Measurements from ENCODE around the gene ITGA11. TPM values are rescaled to one million over a fixed set of nuclear protein-coding genes. Genes with fewer than 3 reads are reported as not detected.

ITGA11 gene
- total RNA-seq, 1 donor from 2014 or later: 193 TPM

DNA sequence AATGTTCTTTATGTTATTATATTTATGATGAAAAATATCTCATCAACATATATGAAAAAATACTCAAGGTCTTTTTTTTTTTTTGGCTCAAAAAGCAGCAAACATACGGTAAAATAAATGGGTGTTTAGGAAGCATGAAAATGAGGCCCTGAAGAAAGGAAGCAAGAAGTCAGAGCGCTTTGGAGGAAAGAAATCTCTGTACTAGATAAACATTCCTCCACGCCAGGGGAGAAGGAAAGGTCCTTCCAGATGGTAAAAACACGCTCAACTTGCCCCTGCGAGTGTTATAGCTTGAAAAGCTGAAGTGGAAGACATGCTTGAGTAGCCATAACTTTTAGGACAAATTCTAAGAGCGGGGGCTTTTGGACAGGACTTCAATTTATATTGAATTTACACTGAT, 101.5 kb downstream of the ITGA11 start:
- H3K9me3 Mint-ChIP-seq (ENCODE audit: unreplicated experiment): no peaks in the 10 kb centered on the region
- peaks cover 65% of the 10 kb centered on the region for H3K36me3 Mint-ChIP-seq (ENCODE audit: low read depth, unreplicated experiment)
- Histone ChIP-seq H3K9me3 (ENCODE audit: insufficient read depth, low read depth, low read length) (no peaks in the 10 kb centered on the region), H3K4me3 (ENCODE audit: insufficient read depth, low read depth, low read length) (no peak overlapping the region), H3K9ac (ENCODE audit: low read length) (no peak overlapping the region), H4K20me1 (ENCODE audit: insufficient read depth, low read length) (peaks cover 8% of the 10 kb centered on the region), H3K27ac (ENCODE audit: low read depth, low read length) (no peak overlapping the region), H3K27me3 (ENCODE audit: insufficient read depth, low read length) (no peaks in the 10 kb centered on the region), H3K79me2 (ENCODE audit: insufficient read depth, low read length) (no peaks in the 10 kb centered on the region), H2AFZ (ENCODE audit: low read depth, low read length) (no peak overlapping the region), H3K4me1 (ENCODE audit: insufficient read depth, low read length) (peaks cover 31% of the 10 kb centered on the region), H3K36me3 (ENCODE audit: insufficient read depth, low read length) (peaks cover 19% of the 10 kb centered on the region), H3K4me2 (ENCODE audit: low read length) (peak overlapping the region; percentile 49)
- H3K4me1 Mint-ChIP-seq (ENCODE audit: low read depth, unreplicated experiment): peaks cover 37% of the 10 kb centered on the region
- H3K4me3 Mint-ChIP-seq (ENCODE audit: unreplicated experiment): no peak overlapping the region
- peaks cover 12% of the 10 kb centered on the region for H3K27me3 Mint-ChIP-seq (ENCODE audit: low read depth, unreplicated experiment)
- no peak for DNase-seq (ENCODE audit: low read depth)
- FAIRE-seq: no peak
- no peak overlapping the region for H3K27ac Mint-ChIP-seq (ENCODE audit: unreplicated experiment)
- TF ChIP-seq EZH2 (IDR thresholded peaks at IDR 0.05; ENCODE audit: insufficient read depth, low read length): no peak
- TF ChIP-seq, protein P1, sequence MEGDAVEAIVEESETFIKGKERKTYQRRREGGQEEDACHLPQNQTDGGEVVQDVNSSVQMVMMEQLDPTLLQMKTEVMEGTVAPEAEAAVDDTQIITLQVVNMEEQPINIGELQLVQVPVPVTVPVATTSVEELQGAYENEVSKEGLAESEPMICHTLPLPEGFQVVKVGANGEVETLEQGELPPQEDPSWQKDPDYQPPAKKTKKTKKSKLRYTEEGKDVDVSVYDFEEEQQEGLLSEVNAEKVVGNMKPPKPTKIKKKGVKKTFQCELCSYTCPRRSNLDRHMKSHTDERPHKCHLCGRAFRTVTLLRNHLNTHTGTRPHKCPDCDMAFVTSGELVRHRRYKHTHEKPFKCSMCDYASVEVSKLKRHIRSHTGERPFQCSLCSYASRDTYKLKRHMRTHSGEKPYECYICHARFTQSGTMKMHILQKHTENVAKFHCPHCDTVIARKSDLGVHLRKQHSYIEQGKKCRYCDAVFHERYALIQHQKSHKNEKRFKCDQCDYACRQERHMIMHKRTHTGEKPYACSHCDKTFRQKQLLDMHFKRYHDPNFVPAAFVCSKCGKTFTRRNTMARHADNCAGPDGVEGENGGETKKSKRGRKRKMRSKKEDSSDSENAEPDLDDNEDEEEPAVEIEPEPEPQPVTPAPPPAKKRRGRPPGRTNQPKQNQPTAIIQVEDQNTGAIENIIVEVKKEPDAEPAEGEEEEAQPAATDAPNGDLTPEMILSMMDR (IDR thresholded peaks at IDR 0.05; ENCODE audit: insufficient read depth, low read depth, low read length): no peak

DNA sequence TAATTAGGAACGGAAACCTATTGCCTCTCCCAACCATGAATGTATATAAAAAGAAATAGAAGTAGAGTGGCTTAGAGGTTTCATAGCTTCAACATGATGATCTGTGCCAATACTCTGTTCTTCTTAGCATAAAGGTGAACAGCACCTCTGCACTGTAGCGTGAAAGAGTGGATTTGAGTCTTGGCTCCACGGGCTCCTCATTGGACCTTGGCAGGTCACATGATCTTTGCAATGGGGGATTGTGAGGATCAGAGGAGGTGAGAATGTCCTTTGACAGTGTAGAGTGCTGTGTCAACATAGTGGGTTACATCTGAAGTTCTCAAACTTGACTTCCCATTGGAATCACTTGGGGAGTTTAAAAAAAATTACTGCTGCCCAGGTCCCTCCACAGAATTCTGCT, 103.0 kb downstream of the ITGA11 start:
- no peaks in the 10 kb centered on the region for H3K9me3 Mint-ChIP-seq (ENCODE audit: unreplicated experiment)
- Histone ChIP-seq H3K4me1 (ENCODE audit: insufficient read depth, low read length) (peaks cover 16% of the 10 kb centered on the region), H3K4me3 (ENCODE audit: insufficient read depth, low read depth, low read length) (no peak overlapping the region), H3K27ac (ENCODE audit: low read depth, low read length) (no peak overlapping the region), H3K9ac (ENCODE audit: low read length) (no peak overlapping the region), H3K4me2 (ENCODE audit: low read length) (no peak overlapping the region), H3K79me2 (ENCODE audit: insufficient read depth, low read length) (no peaks in the 10 kb centered on the region), H4K20me1 (ENCODE audit: insufficient read depth, low read length) (peaks cover 13% of the 10 kb centered on the region), H3K9me3 (ENCODE audit: insufficient read depth, low read depth, low read length) (no peaks in the 10 kb centered on the region), H2AFZ (ENCODE audit: low read depth, low read length) (no peak overlapping the region), H3K36me3 (ENCODE audit: insufficient read depth, low read length) (peaks cover 24% of the 10 kb centered on the region), H3K27me3 (ENCODE audit: insufficient read depth, low read length) (no peaks in the 10 kb centered on the region)
- H3K4me3 Mint-ChIP-seq (ENCODE audit: unreplicated experiment): no peak overlapping the region
- FAIRE-seq (no peak), DNase-seq (ENCODE audit: low read depth) (no peak)
- TF ChIP-seq EZH2 (IDR thresholded peaks at IDR 0.05; ENCODE audit: insufficient read depth, low read length): no peak
- TF ChIP-seq, protein P1 (IDR thresholded peaks at IDR 0.05; ENCODE audit: insufficient read depth, low read depth, low read length): no peak
- peaks cover 66% of the 10 kb centered on the region for H3K36me3 Mint-ChIP-seq (ENCODE audit: low read depth, unreplicated experiment)
- no peak overlapping the region for H3K27ac Mint-ChIP-seq (ENCODE audit: unreplicated experiment)
- H3K4me1 Mint-ChIP-seq (ENCODE audit: low read depth, unreplicated experiment): peaks cover 26% of the 10 kb centered on the region
- H3K27me3 Mint-ChIP-seq (ENCODE audit: low read depth, unreplicated experiment): peaks cover 12% of the 10 kb centered on the region

DNA sequence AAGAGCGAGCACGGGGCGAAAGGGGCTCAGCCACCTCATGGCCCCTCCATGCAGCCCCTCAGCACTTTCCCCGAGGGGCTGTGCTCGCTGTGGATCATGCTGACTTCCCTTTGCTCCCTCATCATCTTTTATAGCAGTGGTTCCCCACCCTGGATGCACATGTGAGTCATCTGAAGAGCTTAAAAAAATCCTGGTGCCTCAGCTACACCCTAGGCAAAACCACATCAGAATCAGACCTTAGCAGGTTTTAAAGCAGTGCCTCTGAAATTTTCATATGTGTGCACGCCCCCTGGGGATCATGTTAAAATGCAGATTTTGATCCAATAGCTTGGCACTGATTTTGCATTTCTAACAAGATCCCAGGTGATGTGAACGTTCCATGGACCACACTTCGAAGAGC, 103.5 kb downstream of the ITGA11 start:
- Histone ChIP-seq H4K20me1 (ENCODE audit: insufficient read depth, low read length) (peaks cover 13% of the 10 kb centered on the region), H3K4me1 (ENCODE audit: insufficient read depth, low read length) (peaks cover 11% of the 10 kb centered on the region), H3K27ac (ENCODE audit: low read depth, low read length) (no peak overlapping the region), H3K36me3 (ENCODE audit: insufficient read depth, low read length) (peaks cover 24% of the 10 kb centered on the region), H3K9ac (ENCODE audit: low read length) (no peak overlapping the region), H3K79me2 (ENCODE audit: insufficient read depth, low read length) (no peaks in the 10 kb centered on the region), H2AFZ (ENCODE audit: low read depth, low read length) (no peak overlapping the region), H3K27me3 (ENCODE audit: insufficient read depth, low read length) (no peaks in the 10 kb centered on the region), H3K4me3 (ENCODE audit: insufficient read depth, low read depth, low read length) (no peak overlapping the region), H3K4me2 (ENCODE audit: low read length) (no peak overlapping the region), H3K9me3 (ENCODE audit: insufficient read depth, low read depth, low read length) (no peaks in the 10 kb centered on the region)
- H3K9me3 Mint-ChIP-seq (ENCODE audit: unreplicated experiment): no peaks in the 10 kb centered on the region
- FAIRE-seq (no peak), DNase-seq (ENCODE audit: low read depth) (no peak)
- TF ChIP-seq EZH2 (IDR thresholded peaks at IDR 0.05; ENCODE audit: insufficient read depth, low read length): no peak
- TF ChIP-seq, protein P1 (IDR thresholded peaks at IDR 0.05; ENCODE audit: insufficient read depth, low read depth, low read length): no peak
- H3K4me1 Mint-ChIP-seq (ENCODE audit: low read depth, unreplicated experiment): peaks cover 21% of the 10 kb centered on the region
- H3K27me3 Mint-ChIP-seq (ENCODE audit: low read depth, unreplicated experiment): peaks cover 12% of the 10 kb centered on the region
- H3K4me3 Mint-ChIP-seq (ENCODE audit: unreplicated experiment): peak overlapping the region; percentile 8
- H3K36me3 Mint-ChIP-seq (ENCODE audit: low read depth, unreplicated experiment): peaks cover 66% of the 10 kb centered on the region
- no peak overlapping the region for H3K27ac Mint-ChIP-seq (ENCODE audit: unreplicated experiment)
